GM20431 (cell line): ENCODE results near the gene ATP1B1.
"Not testable (repeated sequence)": the region's sequence is repeated elsewhere in the genome, so short reads cannot be mapped to it uniquely, and the experiment has no call there.

Source experiments
- in situ Hi-C: fragments of 300-500 bp; cut with MseI, MboI; formaldehyde crosslinking; loops from one replicate; pipeline ENCODE4 v1.15.0; 2020; ENCODE audit warnings: low sequenced_read_pairs; ENCODE audit not compliant: unreplicated experiment

The ATP1B1 gene

GRCh38 chr1:169175461-169175860, 69.0 kb downstream of the ATP1B1 start:
- in situ Hi-C loops: no loop called here

- in situ Hi-C loops: not testable (repeated sequence)
Observed at GRCh38 chr1:169179431-169179830, 72.9 kb downstream of the ATP1B1 start.

GRCh38 chr1:169180174-169180573, 73.7 kb downstream of the ATP1B1 start:
- in situ Hi-C loops: no loop called here
